H54 (cell line): ENCODE data around the gene AKAP9.
A peak's percentile ranks its signal among the peaks of the same experiment; 100 is the strongest.
"Not testable (repeated sequence)": the region's sequence is repeated elsewhere in the genome, so short reads cannot be mapped to it uniquely, and the experiment has no call there.

ENCODE experiments used
- DNase-seq: peaks from one replicate; pipeline ENCODE4 v3.0.0; 2011; ENCODE audit warnings: low spot score, mixed read lengths; ENCODE audit not compliant: insufficient read length
- FAIRE-seq: peaks from 3 replicates; lab custom pipeline; 2011; peaks lifted over from hg19 to GRCh38; lab: Jason Lieb, UNC
- POLR2A ChIP-seq: IDR thresholded peaks from 2 replicates; pipeline ENCODE4 v1.6.1; 2011; ENCODE audit warnings: low read depth, mild to moderate bottlenecking, low read length

The AKAP9 gene

GRCh38 chr7:91959023-91959422 is 18.4 kb downstream of the AKAP9 start:
- DNase-seq (no peak), FAIRE-seq (no peak)
- TF ChIP-seq POLR2A = no peak

- TF ChIP-seq POLR2A = no peak
- FAIRE-seq = no peak
- DNase-seq = no peak
These were observed 21.2 kb downstream of the AKAP9 start for GRCh38 chr7:91961816-91962215.

- FAIRE-seq = no peak
- no peak for TF ChIP-seq POLR2A
- DNase-seq = no peak
These were observed 21.8 kb downstream of the AKAP9 start for GRCh38 chr7:91962419-91962818.

GRCh38 chr7:91967513-91967912 is 26.9 kb downstream of the AKAP9 start:
- not testable (repeated sequence) for DNase-seq, FAIRE-seq

GRCh38 chr7:91973639-91974038 is 33.0 kb downstream of the AKAP9 start:
- FAIRE-seq (no peak), DNase-seq (no peak)
- no peak for TF ChIP-seq POLR2A

GRCh38 chr7:91974066-91974465 is 33.4 kb downstream of the AKAP9 start:
- DNase-seq = no peak
- peak; percentile 41 for FAIRE-seq
- TF ChIP-seq POLR2A = no peak

GRCh38 chr7:91976743-91977142 is 36.1 kb downstream of the AKAP9 start:
- no peak for FAIRE-seq
- DNase-seq = no peak
- no peak for TF ChIP-seq POLR2A

- DNase-seq = no peak
- no peak for FAIRE-seq
- TF ChIP-seq POLR2A = no peak
These were observed 38.9 kb downstream of the AKAP9 start for GRCh38 chr7:91979590-91979989.

GRCh38 chr7:91982352-91982751 is 41.7 kb downstream of the AKAP9 start:
- not testable (repeated sequence) for FAIRE-seq

GRCh38 chr7:91988213-91988612 is 47.6 kb downstream of the AKAP9 start:
- DNase-seq (no peak), FAIRE-seq (no peak)
- no peak for TF ChIP-seq POLR2A

More at GRCh38 chr7:91982352-91982751, 41.7 kb downstream of the AKAP9 start:
- DNase-seq = not testable (repeated sequence)

GRCh38 chr7:91993976-91994375 is 53.3 kb downstream of the AKAP9 start:
- TF ChIP-seq POLR2A = no peak
- DNase-seq (no peak), FAIRE-seq (no peak)

- no peak for FAIRE-seq
- no peak for TF ChIP-seq POLR2A
- no peak for DNase-seq
These were observed 54.9 kb downstream of the AKAP9 start for GRCh38 chr7:91995391-91996105.

GRCh38 chr7:91999631-92000565 is 59.2 kb downstream of the AKAP9 start:
- DNase-seq = no peak
- no peak for TF ChIP-seq POLR2A
- FAIRE-seq = no peak

- FAIRE-seq = no peak
- DNase-seq = no peak
- TF ChIP-seq POLR2A = no peak
These were observed 62.1 kb downstream of the AKAP9 start for GRCh38 chr7:92002720-92003119.

- TF ChIP-seq POLR2A = no peak
- FAIRE-seq (no peak), DNase-seq (no peak)
These were observed 65.4 kb downstream of the AKAP9 start for GRCh38 chr7:92006046-92006445.
